Measurements from ENCODE around the gene SHROOM1. TPM values are rescaled to one million over a fixed set of nuclear protein-coding genes. Genes with fewer than 3 reads are reported as not detected.

The SHROOM1 gene
- total and polyA plus RNA-seq, 9 donors = 1.6 to 3.2 (median 2.4) TPM

GRCh38 chr5:132790201-132790865 is 40.1 kb downstream of the SHROOM1 start:
- H3K27ac ChIP-seq (ENCODE audit: low read length) = no peak overlapping the region
- H3K4me1 ChIP-seq (ENCODE audit: control insufficient read depth, insufficient read depth, low read length) = no peaks in the 10 kb centered on the region
- no peak for DNase-seq
- WGBS (ENCODE audit: insufficient coverage) = 57% methylated on average over 1 of the region's 2 CpGs
- H3K36me3 ChIP-seq (ENCODE audit: control insufficient read depth, insufficient read depth, low read length) = no peaks in the 10 kb centered on the region
- H3K9me3 ChIP-seq (replicated peaks; ENCODE audit: control insufficient read depth, low read depth, low read length) = no peaks in the 10 kb centered on the region
- H3K27me3 ChIP-seq (ENCODE audit: control insufficient read depth, insufficient read depth, low read length) = peaks cover 5% of the 10 kb centered on the region
- no peak overlapping the region for H3K4me3 ChIP-seq (ENCODE audit: low read length)

GRCh38 chr5:132788990-132789886 is 41.2 kb downstream of the SHROOM1 start:
- Histone ChIP-seq H3K27ac (ENCODE audit: low read length) (no peak overlapping the region), H3K36me3 (ENCODE audit: control insufficient read depth, insufficient read depth, low read length) (no peaks in the 10 kb centered on the region), H3K9me3 (replicated peaks; ENCODE audit: control insufficient read depth, low read depth, low read length) (no peaks in the 10 kb centered on the region), H3K4me1 (ENCODE audit: control insufficient read depth, insufficient read depth, low read length) (peaks cover 3% of the 10 kb centered on the region), H3K4me3 (ENCODE audit: low read length) (no peak overlapping the region), H3K27me3 (ENCODE audit: control insufficient read depth, insufficient read depth, low read length) (peaks cover 5% of the 10 kb centered on the region)
- DNase-seq = no peak
- 69% methylated on average over 7 of the region's 8 CpGs for WGBS (ENCODE audit: insufficient coverage)

GRCh38 chr5:132788508-132788907 is 41.9 kb downstream of the SHROOM1 start:
- H3K36me3 ChIP-seq (ENCODE audit: control insufficient read depth, insufficient read depth, low read length) = no peaks in the 10 kb centered on the region
- no peak for DNase-seq
- peaks cover 5% of the 10 kb centered on the region for H3K27me3 ChIP-seq (ENCODE audit: control insufficient read depth, insufficient read depth, low read length)
- peaks cover 3% of the 10 kb centered on the region for H3K4me1 ChIP-seq (ENCODE audit: control insufficient read depth, insufficient read depth, low read length)
- no peaks in the 10 kb centered on the region for H3K9me3 ChIP-seq (replicated peaks; ENCODE audit: control insufficient read depth, low read depth, low read length)
- WGBS (ENCODE audit: insufficient coverage) = no CpG with 5 or more reads among the region's 1 CpG
- H3K4me3 ChIP-seq (ENCODE audit: low read length) = no peak overlapping the region
- no peak overlapping the region for H3K27ac ChIP-seq (ENCODE audit: low read length)

- no peak for DNase-seq
- WGBS (ENCODE audit: insufficient coverage) = 83% methylated on average over 1 of the region's 1 CpG
- no peak overlapping the region for H3K27ac ChIP-seq (ENCODE audit: low read length)
Measured at GRCh38 chr5:132787076-132787475, 43.4 kb downstream of the SHROOM1 start.

GRCh38 chr5:132785864-132786263 is 44.6 kb downstream of the SHROOM1 start:
- H3K4me3 ChIP-seq (ENCODE audit: low read length) = no peak overlapping the region
- H3K36me3 ChIP-seq (ENCODE audit: control insufficient read depth, insufficient read depth, low read length) = no peaks in the 10 kb centered on the region
- no peaks in the 10 kb centered on the region for H3K9me3 ChIP-seq (replicated peaks; ENCODE audit: control insufficient read depth, low read depth, low read length)
- DNase-seq = no peak
- peaks cover 6% of the 10 kb centered on the region for H3K27me3 ChIP-seq (ENCODE audit: control insufficient read depth, insufficient read depth, low read length)
- 83% methylated on average over 2 of the region's 4 CpGs for WGBS (ENCODE audit: insufficient coverage)
- H3K27ac ChIP-seq (ENCODE audit: low read length) = no peak overlapping the region
- H3K4me1 ChIP-seq (ENCODE audit: control insufficient read depth, insufficient read depth, low read length) = peaks cover 7% of the 10 kb centered on the region

More at GRCh38 chr5:132787076-132787475, 43.4 kb downstream of the SHROOM1 start:
- H3K9me3 ChIP-seq (replicated peaks; ENCODE audit: control insufficient read depth, low read depth, low read length) = no peaks in the 10 kb centered on the region
- H3K27me3 ChIP-seq (ENCODE audit: control insufficient read depth, insufficient read depth, low read length) = peaks cover 2% of the 10 kb centered on the region
- peaks cover 4% of the 10 kb centered on the region for H3K4me1 ChIP-seq (ENCODE audit: control insufficient read depth, insufficient read depth, low read length)
- H3K4me3 ChIP-seq (ENCODE audit: low read length) = no peak overlapping the region
- no peaks in the 10 kb centered on the region for H3K36me3 ChIP-seq (ENCODE audit: control insufficient read depth, insufficient read depth, low read length)

GRCh38 chr5:132785365-132785764 is 45.1 kb downstream of the SHROOM1 start:
- H3K9me3 ChIP-seq (replicated peaks; ENCODE audit: control insufficient read depth, low read depth, low read length) = no peaks in the 10 kb centered on the region
- peaks cover 6% of the 10 kb centered on the region for H3K27me3 ChIP-seq (ENCODE audit: control insufficient read depth, insufficient read depth, low read length)
- peak; percentile 77 for DNase-seq
- H3K36me3 ChIP-seq (ENCODE audit: control insufficient read depth, insufficient read depth, low read length) = no peaks in the 10 kb centered on the region
- peaks cover 7% of the 10 kb centered on the region for H3K4me1 ChIP-seq (ENCODE audit: control insufficient read depth, insufficient read depth, low read length)
- 8% methylated on average over 2 of the region's 5 CpGs for WGBS (ENCODE audit: insufficient coverage)
- no peak overlapping the region for H3K4me3 ChIP-seq (ENCODE audit: low read length)
- no peak overlapping the region for H3K27ac ChIP-seq (ENCODE audit: low read length)

GRCh38 chr5:132782101-132782500 is 48.3 kb downstream of the SHROOM1 start:
- WGBS (ENCODE audit: insufficient coverage) = 100% methylated on average over 1 of the region's 4 CpGs
- Histone ChIP-seq H3K27ac (ENCODE audit: low read length) (no peak overlapping the region), H3K4me3 (ENCODE audit: low read length) (no peak overlapping the region), H3K4me1 (ENCODE audit: control insufficient read depth, insufficient read depth, low read length) (peaks cover 17% of the 10 kb centered on the region), H3K36me3 (ENCODE audit: control insufficient read depth, insufficient read depth, low read length) (no peaks in the 10 kb centered on the region), H3K9me3 (replicated peaks; ENCODE audit: control insufficient read depth, low read depth, low read length) (no peaks in the 10 kb centered on the region), H3K27me3 (ENCODE audit: control insufficient read depth, insufficient read depth, low read length) (peaks cover 14% of the 10 kb centered on the region)
- peak; percentile 48 for DNase-seq

- Histone ChIP-seq H3K9me3 (replicated peaks; ENCODE audit: control insufficient read depth, low read depth, low read length) (no peaks in the 10 kb centered on the region), H3K27ac (ENCODE audit: low read length) (no peak overlapping the region), H3K27me3 (ENCODE audit: control insufficient read depth, insufficient read depth, low read length) (peaks cover 15% of the 10 kb centered on the region), H3K4me3 (ENCODE audit: low read length) (no peak overlapping the region), H3K4me1 (ENCODE audit: control insufficient read depth, insufficient read depth, low read length) (peaks cover 21% of the 10 kb centered on the region), H3K36me3 (ENCODE audit: control insufficient read depth, insufficient read depth, low read length) (no peaks in the 10 kb centered on the region)
- no peak for DNase-seq
- WGBS (ENCODE audit: insufficient coverage) = no CpG with 5 or more reads among the region's 4 CpGs
Measured at GRCh38 chr5:132781029-132781428, 49.4 kb downstream of the SHROOM1 start.

GRCh38 chr5:132780577-132780976 is 49.9 kb downstream of the SHROOM1 start:
- no CpG with 5 or more reads among the region's 1 CpG for WGBS (ENCODE audit: insufficient coverage)
- Histone ChIP-seq H3K27me3 (ENCODE audit: control insufficient read depth, insufficient read depth, low read length) (peaks cover 15% of the 10 kb centered on the region), H3K4me3 (ENCODE audit: low read length) (no peak overlapping the region), H3K36me3 (ENCODE audit: control insufficient read depth, insufficient read depth, low read length) (no peaks in the 10 kb centered on the region), H3K9me3 (replicated peaks; ENCODE audit: control insufficient read depth, low read depth, low read length) (no peaks in the 10 kb centered on the region), H3K27ac (ENCODE audit: low read length) (no peak overlapping the region), H3K4me1 (ENCODE audit: control insufficient read depth, insufficient read depth, low read length) (peaks cover 23% of the 10 kb centered on the region)
- DNase-seq = no peak

- no peaks in the 10 kb centered on the region for H3K36me3 ChIP-seq (ENCODE audit: control insufficient read depth, insufficient read depth, low read length)
- peaks cover 15% of the 10 kb centered on the region for H3K27me3 ChIP-seq (ENCODE audit: control insufficient read depth, insufficient read depth, low read length)
- H3K27ac ChIP-seq (ENCODE audit: low read length) = no peak overlapping the region
- no peak overlapping the region for H3K4me3 ChIP-seq (ENCODE audit: low read length)
- no peaks in the 10 kb centered on the region for H3K9me3 ChIP-seq (replicated peaks; ENCODE audit: control insufficient read depth, low read depth, low read length)
- peaks cover 26% of the 10 kb centered on the region for H3K4me1 ChIP-seq (ENCODE audit: control insufficient read depth, insufficient read depth, low read length)
- peak; percentile 41 for DNase-seq
- 88% methylated on average over 2 of the region's 3 CpGs for WGBS (ENCODE audit: insufficient coverage)
Measured at GRCh38 chr5:132779961-132780360, 50.5 kb downstream of the SHROOM1 start.
